Left kidney (tissue), 2 donors: ENCODE measurements around the gene PDCD10. TPM values are rescaled to one million over a fixed set of nuclear protein-coding genes. Genes with fewer than 3 reads are reported as not detected.

ENCODE experiments used
- DNase-seq: peaks from one replicate; pipeline ENCODE4 v3.0.0-alpha.2; 2013
- polyA plus RNA-seq: library from polyadenylated mRNA; unstranded; fragments of 120-200 nt; gene quantifications from one replicate; pipeline ENCODE4 v1.2.1, GENCODE V29; 2013; ENCODE audit not compliant: insufficient read length

Gene PDCD10
- polyA plus RNA-seq, 1 donor: 71.5 TPM

DNA sequence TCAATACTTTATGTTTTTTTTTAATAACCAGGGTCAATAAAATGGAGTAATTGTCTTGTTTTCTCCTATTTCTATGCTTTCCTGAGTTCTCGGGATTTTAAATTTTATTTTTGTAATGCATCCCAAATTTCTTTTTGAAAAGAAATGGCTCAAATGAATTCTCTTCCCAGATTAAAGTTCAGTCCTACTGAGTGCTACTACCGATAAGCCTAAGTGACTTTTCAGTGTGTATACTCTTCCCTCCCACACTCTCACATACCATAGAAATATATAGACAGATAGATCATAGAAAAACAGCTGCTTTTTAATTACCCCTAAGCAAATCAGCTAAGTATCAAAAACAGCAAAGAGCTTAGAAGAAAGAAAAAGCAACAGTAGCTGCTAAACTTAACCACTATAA lies 2.3 kb upstream of the PDCD10 start:
- DNase-seq: no peak

DNA sequence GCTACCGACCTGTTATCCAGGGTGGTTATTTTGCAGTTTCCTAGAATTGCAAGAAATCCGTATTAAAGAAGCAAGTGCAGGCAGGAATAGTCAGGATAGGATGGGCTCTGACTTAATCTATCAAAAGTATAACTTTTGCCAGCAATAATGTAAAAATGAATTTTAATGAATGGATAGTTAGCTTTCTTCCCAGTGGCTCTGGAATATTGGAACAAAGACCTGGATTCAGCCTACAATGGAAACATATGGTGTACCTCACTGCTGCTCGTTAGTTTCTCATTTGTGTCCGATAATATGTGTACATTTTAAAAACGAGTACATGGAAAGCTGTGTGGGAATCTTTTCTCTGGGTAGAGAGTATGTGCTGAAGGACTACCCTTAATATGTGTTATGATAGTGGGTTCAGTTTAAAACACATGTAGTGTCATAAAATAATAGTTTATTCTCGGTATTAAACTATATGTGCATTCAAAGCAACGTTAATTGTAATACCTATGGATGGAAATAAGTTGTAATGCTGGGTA lies 1.6 kb upstream of the PDCD10 start:
- no peak for DNase-seq

DNA sequence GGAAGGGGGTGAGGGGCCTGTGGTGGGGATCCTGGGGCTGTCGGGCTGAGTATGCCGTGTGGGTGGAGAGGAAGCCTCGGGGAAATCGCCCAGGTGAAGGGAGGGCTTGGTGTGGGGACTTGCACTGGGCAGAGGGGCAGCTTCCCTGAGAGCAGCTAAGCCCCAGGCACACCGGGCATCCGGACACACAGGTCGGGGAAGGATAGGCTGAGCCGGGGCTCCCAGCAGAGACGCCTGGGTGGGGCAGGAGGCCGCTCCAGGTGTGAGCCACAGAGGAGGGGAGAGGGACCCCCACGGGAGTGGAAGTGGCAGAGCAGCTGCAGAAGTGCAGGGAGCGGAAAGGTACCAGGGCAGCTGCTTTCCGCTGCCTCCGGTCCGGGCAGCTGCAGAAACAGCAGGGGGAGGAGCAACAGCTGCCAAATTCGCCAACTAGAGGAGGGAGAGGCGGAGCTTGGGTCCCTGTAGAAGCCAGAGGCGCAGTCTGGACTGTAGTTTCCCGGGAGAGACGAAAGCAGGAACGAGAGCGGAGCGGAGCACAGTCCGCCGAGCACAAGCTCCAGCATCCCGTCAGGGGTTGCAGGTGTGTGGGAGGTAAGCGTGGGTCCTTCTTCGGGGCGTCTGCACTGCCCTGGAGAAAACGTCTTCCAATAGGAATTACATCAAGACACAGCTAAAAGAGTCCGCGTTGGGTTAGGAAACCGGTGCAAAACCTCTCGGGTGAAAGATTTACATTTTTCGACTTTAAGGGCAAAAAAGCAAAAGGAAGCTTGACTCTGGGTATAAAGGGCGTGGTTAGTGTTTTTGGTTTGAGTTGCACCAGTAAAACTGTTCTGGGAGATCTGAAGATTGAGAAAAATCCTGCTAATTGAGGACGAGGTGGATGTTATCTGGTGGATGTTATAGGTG lies 794 bp upstream of the PDCD10 start, which contains the start of gene SERPINI1:
Gene SERPINI1, plus strand, starts transcription at position 489 of the 906 bp plus-strand sequence. CDS start 53,408 bp downstream, outside the sequence.
- DNase-seq: peak; percentile 87

DNA sequence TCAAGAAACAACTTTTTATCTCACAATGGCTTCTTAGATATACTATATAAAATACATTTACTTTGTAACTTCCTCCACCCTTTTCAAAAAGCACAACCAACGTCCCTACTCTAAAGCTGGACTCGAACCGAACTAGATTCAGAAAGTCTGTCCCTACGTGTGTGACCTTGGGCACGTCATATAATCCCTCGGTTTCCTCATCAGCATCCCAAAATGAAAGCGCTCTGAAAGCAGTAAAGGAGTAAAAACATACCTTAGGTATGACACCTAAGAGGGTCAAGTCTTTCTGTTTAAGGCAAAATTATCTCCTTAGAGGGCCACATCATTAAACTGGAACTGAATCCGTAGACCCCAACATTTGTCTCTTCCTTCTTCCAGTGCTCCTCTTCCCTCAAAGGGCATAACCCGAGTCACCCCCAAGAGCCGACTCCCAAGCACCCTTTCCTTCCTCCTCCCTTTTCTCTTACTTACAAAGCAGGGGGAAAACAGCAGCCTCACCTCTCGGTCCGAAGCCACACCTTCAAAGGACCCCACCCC lies 663 bp downstream of the PDCD10 start:
- peak; percentile 4 for DNase-seq

DNA sequence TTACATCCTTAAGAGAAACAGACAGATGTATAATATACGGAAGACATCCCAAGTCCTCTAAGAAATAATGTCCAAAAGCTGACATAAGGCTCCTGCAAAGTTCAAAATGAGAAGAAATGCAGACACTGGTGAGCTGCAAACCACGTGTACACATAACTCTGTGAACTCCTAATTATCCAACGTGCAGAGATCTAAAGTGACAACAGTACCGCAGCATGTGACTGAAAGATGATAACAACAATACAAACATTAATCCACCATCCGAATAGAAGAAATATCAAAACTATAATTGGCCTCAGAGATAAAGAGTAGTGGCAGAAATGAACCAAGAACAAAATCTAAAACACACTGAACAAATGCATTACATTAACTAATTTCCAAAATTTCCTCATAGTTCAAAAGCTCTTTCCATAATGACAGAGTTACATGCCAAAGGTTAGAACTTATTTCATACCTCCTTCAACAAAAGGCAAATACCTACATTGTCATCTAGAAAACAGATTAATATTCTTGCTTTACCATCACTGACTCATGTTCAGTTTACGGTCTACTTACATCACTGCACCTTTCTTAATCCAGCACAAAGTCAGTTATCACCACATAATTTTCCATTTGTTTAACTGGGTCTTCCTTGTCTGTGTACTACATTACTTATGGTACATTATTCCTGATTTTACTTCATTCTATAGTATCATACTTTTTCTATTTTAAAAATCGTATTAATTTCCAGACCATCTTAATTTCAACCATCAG lies 2.2 kb downstream of the PDCD10 start:
- no peak for DNase-seq

DNA sequence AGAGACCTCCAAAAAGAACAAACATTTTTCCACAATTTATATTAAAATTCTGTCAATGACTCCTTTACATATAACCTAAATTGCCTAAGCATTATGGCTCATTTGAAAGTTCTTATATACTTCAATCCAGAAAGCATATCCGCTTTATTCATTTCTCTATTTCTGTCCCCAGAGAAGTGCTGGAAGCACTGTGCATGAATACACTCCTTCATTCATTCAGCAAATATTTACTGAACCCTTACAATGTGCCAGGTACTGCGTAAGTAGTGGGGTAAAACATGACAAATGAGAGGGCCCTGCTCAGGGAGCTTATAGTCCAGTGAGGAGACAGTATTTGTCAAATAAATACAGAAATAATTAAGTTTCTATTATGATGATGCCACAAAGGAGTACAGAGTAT lies 3.3 kb downstream of the PDCD10 start:
- DNase-seq: no peak

DNA sequence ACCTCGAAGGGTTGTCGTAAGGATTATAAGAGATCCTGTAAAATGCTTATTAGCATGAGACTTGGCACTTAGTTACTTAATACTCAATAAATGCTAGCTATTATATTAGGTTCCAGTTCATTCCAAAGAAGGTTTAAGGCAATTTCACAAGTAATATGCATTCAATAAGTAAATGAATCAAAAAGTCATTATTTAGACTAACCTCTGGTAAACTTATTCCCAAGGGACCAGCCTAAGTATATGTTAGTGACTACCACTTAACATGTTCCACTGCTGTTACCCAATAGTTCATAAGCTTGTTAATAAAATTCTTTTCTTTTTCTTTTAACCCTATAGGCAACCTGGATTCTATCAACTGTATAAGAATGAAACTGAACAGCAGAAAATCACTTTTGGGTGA lies 5.1 kb downstream of the PDCD10 start:
- no peak for DNase-seq

DNA sequence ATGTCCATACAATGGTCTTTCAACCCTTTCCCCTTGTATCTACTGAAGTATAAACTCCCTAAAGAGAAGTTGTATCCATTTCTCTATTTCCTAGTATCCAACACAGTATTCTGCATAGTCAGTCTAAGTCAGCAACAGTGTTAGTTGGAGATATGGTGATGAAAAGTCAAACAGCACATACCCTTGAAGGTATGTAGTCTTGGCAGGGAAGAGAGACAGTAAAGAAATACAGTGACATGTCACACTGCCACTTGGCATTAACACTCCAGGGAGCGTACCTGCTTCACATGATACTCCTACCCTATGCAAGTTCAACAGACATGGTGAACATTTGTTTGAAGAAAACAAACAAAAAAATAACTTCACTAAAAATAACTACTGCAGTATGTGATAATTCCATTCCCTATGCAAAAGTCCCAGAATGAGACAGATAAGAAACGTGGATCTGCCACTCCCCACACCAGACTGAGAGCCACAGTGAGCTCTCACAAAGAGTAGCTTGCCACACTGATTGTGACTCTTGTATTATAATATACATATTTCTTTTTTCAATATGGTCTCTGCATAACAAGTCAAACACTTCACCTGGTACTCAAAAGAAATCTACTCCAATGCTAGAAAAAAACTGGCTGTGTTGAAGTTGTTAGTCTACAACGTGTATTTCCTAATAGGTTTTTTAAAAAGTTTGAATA lies 5.9 kb downstream of the PDCD10 start:
- no peak for DNase-seq

DNA sequence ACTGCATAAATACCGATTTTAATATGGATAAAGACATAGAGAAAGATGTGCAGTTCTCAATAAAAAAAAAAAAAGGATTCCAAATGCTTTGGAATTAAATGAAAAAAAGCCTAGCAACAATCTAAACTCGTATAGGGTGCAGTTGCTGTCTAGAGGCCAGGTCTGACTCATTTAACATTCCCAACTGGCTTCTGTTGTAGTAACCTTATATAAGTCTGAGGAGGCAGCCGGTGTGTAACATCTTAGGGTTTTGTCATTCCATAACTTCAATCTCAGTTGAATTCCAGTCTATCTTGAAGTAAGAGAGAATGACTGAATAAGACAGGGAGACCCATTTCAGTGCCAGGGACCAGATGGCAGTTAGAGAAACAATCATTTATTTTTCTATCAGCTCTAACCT lies 6.5 kb downstream of the PDCD10 start:
- no peak for DNase-seq

DNA sequence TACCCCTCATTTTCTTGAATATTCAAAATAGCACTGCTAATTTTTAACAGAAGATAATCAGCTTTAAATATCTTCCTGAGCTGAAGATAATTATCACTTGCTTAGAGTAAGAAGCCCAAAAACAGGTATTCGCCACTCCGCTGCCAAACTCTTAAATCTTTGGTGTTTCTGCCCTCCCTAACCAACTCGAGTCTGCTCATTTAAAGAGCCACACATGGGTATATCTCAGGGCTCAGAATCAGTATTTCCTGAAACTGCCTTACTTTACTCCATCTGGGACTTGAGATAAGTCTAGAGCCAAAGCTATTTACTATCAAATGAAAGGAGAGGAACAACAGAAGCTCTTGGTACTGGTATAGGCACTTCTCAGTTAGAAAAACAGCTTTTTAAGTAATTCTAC lies 10.8 kb downstream of the PDCD10 start:
- no peak for DNase-seq

DNA sequence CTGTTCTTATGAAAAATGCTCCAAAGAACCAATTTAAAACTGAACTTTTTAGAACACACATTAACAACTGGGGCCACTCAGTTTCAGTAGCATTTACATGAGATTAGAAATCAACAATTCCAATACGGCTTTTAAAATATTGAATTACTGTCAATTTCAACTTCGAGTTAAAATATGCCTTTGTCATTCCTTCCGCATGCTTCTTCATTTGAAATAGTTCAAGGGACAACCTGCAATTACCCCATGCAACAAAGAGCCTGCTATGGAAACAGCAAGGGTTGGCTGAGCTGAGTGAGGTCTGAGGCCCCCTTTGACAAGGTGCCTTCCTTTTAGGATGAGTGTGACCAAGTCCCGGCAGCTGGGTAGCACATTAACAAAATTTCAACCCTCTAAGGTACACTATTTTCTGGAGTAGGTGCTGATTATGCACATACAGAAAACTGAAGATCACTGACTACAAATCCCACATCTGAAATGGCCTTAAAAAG lies 11.6 kb downstream of the PDCD10 start:
- DNase-seq: no peak

DNA sequence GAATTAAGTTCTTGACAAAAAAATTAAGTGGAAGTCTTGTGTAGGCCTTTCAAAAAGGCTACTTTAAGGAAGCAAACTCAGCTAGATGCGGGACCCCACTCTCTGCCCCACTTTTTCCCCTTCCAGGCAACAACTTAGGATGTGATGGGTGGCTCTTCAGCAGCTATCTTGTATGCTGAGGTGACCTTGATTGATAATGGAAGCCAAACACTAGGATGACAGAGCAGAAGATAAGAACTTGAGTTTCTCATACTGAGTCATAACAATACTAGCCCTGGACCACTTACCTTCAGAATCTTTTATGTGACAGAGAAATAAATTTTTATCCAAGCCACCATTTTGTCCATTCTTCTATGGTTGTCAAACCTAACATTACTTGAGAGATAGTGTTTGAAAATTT lies 16.1 kb downstream of the PDCD10 start:
- DNase-seq: no peak

DNA sequence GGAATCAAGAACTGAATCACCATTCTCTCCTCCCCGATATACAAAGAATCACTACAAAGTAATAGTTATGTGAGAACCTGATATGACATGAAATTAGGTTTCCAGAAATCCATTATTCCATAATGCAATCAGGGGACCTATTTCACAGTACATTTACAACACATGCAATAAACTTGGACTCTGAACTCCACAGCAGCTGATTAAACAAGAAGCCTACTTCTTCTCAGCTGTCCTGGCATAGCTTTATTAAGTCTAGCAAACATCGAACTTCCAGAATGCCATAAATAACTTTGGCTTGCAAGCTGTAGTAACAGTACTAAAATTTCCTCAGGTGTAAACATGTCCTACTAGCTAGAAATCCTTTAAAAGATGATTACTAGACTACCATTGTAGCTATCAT lies 17.8 kb downstream of the PDCD10 start:
- DNase-seq: no peak

DNA sequence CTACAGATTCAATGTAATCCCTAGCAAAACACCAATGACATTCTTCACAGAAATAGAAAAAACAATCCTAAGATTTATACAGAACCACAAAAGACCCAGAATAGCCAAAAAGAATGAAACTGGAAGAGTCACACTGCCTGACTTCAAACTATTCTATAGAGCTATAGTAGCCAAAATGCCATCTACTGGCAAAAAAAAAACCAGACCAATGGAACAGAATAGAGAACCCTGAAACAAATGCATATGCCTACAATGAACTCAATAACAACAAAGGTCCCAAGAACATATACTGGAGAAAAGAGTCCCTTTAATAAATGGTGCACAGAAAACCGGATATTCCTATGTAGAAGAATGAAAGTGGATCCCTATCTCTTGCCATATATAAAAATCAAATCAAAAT lies 19.8 kb downstream of the PDCD10 start:
- DNase-seq: no peak

DNA sequence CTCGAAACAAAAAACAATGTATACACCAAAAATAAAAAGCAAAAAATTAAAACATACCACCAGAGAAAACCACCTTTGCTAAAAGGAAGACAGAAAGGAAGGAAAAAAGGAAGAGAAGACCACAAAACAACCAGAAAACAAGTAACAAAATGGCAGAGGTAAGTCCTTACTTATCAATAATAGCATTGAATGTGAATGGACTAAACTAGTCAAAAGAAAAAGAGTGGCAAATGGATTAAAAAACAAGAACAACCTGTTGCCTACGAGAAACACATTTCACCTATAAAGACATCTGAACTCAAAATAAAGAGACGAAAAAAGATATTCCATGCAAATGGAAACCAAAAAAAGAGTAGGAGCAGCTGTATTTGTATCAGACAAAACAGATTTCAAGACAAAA lies 22.2 kb downstream of the PDCD10 start:
- DNase-seq: no peak

DNA sequence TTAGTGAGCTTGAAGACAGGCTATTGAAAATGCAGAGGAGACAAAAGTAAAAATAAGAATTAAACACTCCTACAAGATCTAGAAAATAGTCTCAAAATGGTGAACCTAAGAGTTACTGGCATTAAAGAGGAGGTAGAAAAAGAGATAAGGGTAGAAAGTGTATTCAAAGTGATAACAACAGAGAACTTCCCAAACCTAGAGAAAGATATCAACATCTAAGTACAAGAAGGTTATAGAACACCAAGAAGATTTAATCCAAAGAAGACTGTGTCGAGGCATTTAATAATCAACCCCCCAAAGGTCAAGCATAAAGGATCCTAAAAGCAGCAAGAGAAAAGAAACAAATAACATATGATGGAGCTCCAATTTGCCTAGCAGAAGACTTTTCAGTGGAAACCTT lies 23.3 kb downstream of the PDCD10 start:
- DNase-seq: no peak

DNA sequence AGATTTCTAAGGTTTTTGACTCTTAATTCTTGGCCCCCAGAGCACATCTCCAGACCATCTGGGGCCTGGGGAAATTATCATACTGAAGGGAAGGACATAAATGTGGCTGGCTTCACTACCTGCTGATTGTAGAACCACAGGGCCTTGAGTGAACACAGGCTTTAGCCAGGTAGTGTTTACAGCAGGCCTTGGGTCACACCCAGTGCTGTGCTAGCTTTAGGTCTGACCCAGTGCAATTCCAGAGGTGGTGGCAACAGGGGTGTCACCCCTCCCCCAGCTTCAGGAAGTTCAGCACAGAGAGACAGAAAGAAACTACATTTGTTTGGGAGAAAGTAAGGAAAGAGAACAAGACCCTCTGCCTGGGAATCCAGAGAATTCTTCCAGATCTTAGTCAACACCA lies 24.1 kb downstream of the PDCD10 start:
- DNase-seq: no peak

DNA sequence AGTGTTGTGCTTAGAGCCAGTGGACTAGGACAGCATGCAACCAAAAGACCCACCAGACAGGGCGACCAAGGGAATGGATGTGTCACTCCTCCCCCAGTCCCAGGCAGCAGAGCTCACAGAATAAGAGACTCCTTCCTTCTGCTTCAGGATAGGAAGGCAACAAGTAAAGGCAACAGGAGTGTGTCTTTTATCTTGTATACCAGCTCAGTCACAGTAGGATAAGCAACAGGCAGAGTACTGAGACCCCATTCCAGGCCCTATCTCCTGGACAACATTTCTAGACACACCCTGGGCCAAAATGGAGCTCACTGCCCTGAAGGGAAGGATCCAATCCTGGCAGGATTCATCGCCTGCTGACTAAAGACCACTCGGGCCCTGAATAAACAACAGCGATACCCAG lies 25.0 kb downstream of the PDCD10 start:
- no peak for DNase-seq

DNA sequence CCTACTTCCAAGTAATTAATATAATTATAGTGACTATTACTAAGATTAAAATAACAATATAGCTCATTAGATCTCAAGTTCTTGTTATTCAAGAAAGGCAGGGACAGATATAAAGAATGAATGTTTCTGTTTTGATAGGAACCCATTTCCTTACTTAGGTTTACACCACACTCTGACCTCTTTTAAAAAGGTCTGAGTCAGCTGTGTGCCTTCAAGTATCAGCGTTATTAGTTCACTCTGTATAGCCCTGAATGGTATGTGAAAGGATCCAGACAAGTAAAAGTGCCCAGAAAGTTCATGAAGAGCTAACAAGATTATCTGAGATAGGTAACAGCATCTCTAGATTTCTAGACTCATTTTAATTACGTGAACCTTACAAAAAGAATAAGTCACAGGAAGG lies 28.9 kb downstream of the PDCD10 start:
- no peak for DNase-seq

DNA sequence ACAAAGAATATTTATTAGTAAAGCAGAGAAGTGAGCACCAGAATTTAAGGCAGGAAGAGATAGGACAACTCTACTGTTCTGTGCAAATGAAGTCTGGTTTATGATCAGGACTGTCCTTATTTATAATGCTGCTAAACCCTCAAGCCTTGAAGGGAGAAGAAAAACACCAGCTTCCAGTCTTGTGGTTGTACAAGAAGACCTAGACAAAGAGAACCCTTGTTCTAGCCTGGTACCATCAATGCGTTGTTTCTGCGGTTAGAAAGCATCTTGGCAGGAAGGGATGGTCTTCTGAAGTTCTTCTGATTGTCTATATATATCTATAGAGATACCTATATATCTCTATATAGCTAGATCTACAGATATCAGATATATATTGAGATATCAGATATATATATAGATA lies 33.8 kb downstream of the PDCD10 start:
- DNase-seq: no peak

DNA sequence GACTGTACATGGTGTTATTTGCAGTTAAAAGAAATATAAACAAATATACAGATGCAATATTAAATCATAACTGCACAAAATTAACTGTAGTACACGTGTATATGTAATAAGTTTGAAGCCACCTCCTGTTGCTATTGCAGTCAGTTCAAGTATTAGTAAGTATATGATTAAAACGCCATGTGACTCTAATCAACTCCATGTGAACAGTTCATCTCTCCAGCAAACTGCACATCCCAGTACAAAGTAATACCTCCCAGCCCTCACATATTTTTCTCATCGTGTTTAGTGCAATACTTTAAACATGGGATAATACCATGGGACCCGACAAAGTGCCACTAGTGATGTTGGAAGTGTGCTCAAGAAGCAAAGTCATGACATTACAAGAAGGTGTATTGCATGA lies 34.6 kb downstream of the PDCD10 start:
- DNase-seq: no peak

DNA sequence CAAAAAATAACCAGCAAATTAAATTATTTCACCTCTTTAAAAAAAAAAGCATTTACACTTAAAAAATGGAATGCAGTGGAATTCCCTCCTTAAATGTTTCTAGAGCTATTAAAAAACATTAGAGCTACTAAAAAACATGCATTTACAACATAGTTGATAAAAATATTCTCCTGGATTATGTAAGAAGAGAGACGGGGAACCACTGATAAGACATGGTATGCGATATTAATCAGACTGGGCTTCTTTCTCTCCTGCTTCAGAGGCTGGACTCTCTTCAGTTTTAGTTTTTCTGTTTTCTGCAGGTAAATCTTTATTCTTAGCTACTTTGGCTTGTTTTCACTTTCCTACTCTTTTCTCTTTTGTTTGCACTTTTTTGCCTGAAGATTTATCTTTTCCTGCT lies 40.6 kb downstream of the PDCD10 start:
- DNase-seq: no peak
